Measurements from ENCODE around the gene CENPE. TPM values are rescaled to one million over a fixed set of nuclear protein-coding genes. Genes with fewer than 3 reads are reported as not detected.

Gene CENPE
- total and polyA plus RNA-seq, 2 of the 8 experiments (the other 6 are each of a cell fraction or from before 2014, with no cell fraction given) = 2.1 to 49.0 TPM

GRCh38 chr4:103076747-103077347 is 121.3 kb downstream of the CENPE start, which contains the start of gene SLC9B2:
Gene SLC9B2, minus strand, starts transcription at chr4:103076761. Its CDS starts 9,211 bp downstream, at chr4:103067550.
- peaks cover 0 to 3% (median under 1%) of the 10 kb centered on the region in 4 experiments; a peak in 2 of 7 replicates for H3K4me1 ChIP-seq (replicated peaks in 1 of 4; ENCODE audit: control insufficient read depth in 3 of 4, insufficient read depth in 4 of 4, low read length in 3 of 4)
- 20% methylated on average over 21 of the region's 21 CpGs; no CpG with 5 or more reads in 1 of the 2 experiments for WGBS, 2 experiments (ENCODE audit: extremely low coverage in 1 of 2, insufficient coverage in 1 of 2, insufficient read length in 1 of 2, insufficient replicate concordance in 2 of 2, low coverage in 1 of 2, low lambda C conversion rate in 2 of 2, missing lambda C conversion rate in 1 of 2)
- no peak within 1 kb of the TSS; the same call in 1 of the 2 replicates for H2BK15ac ChIP-seq (ENCODE audit: low read length)
- peak within 1 kb of the TSS; percentile 95 for H2AFZ ChIP-seq (ENCODE audit: low read length)
- H3K4me2 ChIP-seq (ENCODE audit: insufficient read depth in 1 of 2, low read depth in 2 of 2, low read length in 2 of 2) = peak within 1 kb of the TSS; percentile 71 to 87
- no peak within 1 kb of the TSS for H3K14ac ChIP-seq (ENCODE audit: insufficient read length)
- H2BK12ac ChIP-seq (ENCODE audit: low read depth, low read length) = no peak within 1 kb of the TSS
- H2BK20ac ChIP-seq (ENCODE audit: low read length) = no peak within 1 kb of the TSS
- peak within 1 kb of the TSS; percentile 54 to 78 (median 76) for H3K4me3 ChIP-seq (ENCODE audit: extremely low read depth in 1 of 4, insufficient read depth in 2 of 4, low read depth in 3 of 4, low read length in 4 of 4)
- no peak for FAIRE-seq
- H4K20me1 ChIP-seq (replicated peaks in 1 of 2; ENCODE audit: control insufficient read depth in 1 of 2, insufficient read depth in 2 of 2, low read length in 2 of 2) = peaks cover 0 to 2% of the 10 kb centered on the region in 2 experiments
- no peak within 1 kb of the TSS for H3K4ac ChIP-seq (replicated peaks; ENCODE audit: insufficient read length, low read depth, low read length)
- no peak within 1 kb of the TSS for H2AK5ac ChIP-seq (ENCODE audit: low read depth, low read length)
- H3K79me2 ChIP-seq (ENCODE audit: control insufficient read depth in 1 of 2, insufficient read depth in 2 of 2, low read length in 2 of 2) = no peaks in the 10 kb centered on the region
- no peaks in the 10 kb centered on the region for H3K79me1 ChIP-seq (ENCODE audit: low read depth, low read length)
- H3K27me3 ChIP-seq (replicated peaks in 1 of 4; ENCODE audit: control insufficient read depth in 3 of 4, extremely low read depth in 1 of 4, insufficient read depth in 3 of 4, low read length in 3 of 4) = peaks cover 0 to 15% (median 13%) of the 10 kb centered on the region in 4 experiments; a peak in 4 of 7 replicates
- 0 out of 2 replicates have a peak within 1 kb of the TSS, but pooled peaks have one; percentile 39 for H3K18ac ChIP-seq (ENCODE audit: extremely low read depth, low read length)
- no peak within 1 kb of the TSS for H4K5ac ChIP-seq (ENCODE audit: insufficient read length, low read depth, low read length)
- H3K23ac ChIP-seq (ENCODE audit: insufficient read length) = no peak within 1 kb of the TSS
- H3K9me3 ChIP-seq (ENCODE audit: insufficient read depth in 2 of 2, low read depth in 1 of 2, low read length in 1 of 2) = no peaks in the 10 kb centered on the region
- H2BK5ac ChIP-seq (ENCODE audit: low read depth, low read length) = no peak within 1 kb of the TSS; the same call in 1 of the 2 replicates
- H2BK120ac ChIP-seq (replicated peaks; ENCODE audit: low read depth, low read length) = no peak within 1 kb of the TSS
- H3K27ac ChIP-seq (ENCODE audit: low read depth, low read length) = no peak within 1 kb of the TSS
- DNase-seq (ENCODE audit: low read depth in 1 of 2, low spot score in 2 of 2) = no peak
- peak within 1 kb of the TSS; percentile 51 to 91 (median 80); a peak in 6 of 7 replicates for H3K9ac ChIP-seq (replicated peaks in 1 of 4; ENCODE audit: extremely low read depth in 1 of 4, low read depth in 3 of 4, low read length in 3 of 4)
- ChIA-PET POLR2A (ENCODE audit: partially characterized antibody) (interaction anchor here (2.2 kb wide), 1 partner anchor 249 kb away, joined by 13 read pairs; the partner anchor contains the start of gene UBE2D3), CTCF (ENCODE audit: partially characterized antibody) (interaction anchor here (0.6 to 6.6 kb wide), 7 partner anchors 13 to 428 kb away, joined by 3 to 47 read pairs (median 3); no protein-coding TSS in a partner anchor)
- peak within 1 kb of the TSS; percentile 91 for H4K8ac ChIP-seq (ENCODE audit: extremely low read depth, insufficient read depth, low read length)
- peak within 1 kb of the TSS; percentile 77 for H4K91ac ChIP-seq (replicated peaks; ENCODE audit: insufficient read length, low read length)
- peaks cover 3% of the 10 kb centered on the region; the same call in 1 of the 2 replicates for H3K23me2 ChIP-seq (ENCODE audit: low read depth, low read length)
- peaks cover 0 to 3% (median 0%) of the 10 kb centered on the region in 4 experiments; a peak in 1 of 8 replicates for H3K36me3 ChIP-seq (ENCODE audit: control insufficient read depth in 2 of 4, insufficient read depth in 4 of 4, low read length in 3 of 4)
- no peak within 1 kb of the TSS for H3K56ac ChIP-seq (replicated peaks; ENCODE audit: insufficient read length, low read depth, low read length)
- TF ChIP-seq CHD2 (IDR thresholded peaks at IDR 0.05; ENCODE audit: low read length) (peak; percentile 85), SRF (IDR thresholded peaks at IDR 0.05; ENCODE audit: low read depth, low read length) (no peak), KDM5A (IDR thresholded peaks at IDR 0.05; ENCODE audit: low read length) (no peak)

Measured in H1 (cell line).